ENCODE data around the gene RTP5.

Gene RTP5

DNA sequence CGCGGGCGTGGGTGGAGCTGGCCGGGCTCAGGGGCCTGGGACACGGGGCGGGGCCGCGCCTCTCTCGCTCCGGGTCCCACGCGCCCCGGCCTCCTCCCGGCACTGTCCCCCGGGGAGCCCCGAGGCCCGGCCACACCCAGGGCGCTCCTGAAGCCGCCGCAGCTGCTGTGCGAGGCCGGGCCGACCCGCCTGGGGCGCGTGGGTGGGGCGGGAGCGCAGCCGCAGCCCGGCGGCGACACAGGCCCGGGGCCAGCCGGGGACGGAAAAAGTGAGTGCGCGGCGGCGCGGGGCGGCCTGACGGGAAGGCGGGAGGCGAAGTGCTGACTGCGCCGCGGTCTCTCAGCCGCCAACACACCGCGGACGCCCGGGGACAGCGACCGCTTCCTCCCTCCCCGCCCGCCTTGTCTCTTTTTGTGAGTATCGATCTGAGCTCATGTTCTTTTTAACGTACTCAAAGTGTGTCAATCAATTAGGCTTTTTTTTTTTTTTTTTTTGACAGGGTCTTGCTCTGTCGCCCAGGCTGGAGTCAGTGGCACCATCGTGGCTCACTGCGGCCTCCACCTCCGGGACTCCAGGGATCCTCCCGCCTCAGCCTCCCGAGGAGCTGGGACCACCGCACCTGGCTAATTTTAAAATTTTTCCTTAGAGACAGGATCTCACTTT lies 25.3 kb upstream of the RTP5 start:
- DNase-seq, result peak; percentile 85

DNA sequence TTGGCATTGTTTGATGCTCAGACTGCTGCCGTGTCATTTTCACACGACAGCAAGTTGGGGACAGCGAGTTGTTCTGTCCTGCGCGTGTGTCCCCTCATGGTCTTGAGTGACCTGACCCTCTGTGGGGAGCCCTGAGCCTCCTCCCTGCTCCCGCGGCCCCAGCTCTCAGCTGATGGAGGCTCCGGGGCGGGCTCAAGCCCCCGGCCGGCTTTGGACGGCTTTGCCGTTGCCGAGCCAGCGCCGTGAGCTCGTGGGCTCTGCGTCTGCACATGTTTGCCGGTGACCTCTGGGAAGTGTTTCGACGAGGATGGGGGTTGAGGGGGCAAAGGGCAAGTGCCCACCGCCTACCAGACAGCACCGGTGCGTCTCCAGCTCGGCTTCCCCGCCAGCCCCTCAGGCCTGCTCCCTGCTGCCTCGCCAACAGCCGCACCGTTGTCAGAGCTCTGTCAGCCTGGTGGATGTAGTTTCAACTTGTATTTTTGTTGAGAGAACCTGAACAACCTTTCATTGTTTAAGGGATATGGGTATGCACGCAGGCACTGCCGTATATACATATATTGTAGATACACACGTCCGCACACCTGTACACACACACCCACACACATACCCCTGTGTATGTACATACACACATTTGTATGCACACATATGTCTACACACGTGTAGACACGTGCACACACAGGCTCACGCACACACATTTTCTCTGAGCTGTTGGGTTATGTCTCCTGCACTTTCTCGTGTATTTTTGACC lies 24.5 kb upstream of the RTP5 start:
- DNase-seq, result no peak

DNA sequence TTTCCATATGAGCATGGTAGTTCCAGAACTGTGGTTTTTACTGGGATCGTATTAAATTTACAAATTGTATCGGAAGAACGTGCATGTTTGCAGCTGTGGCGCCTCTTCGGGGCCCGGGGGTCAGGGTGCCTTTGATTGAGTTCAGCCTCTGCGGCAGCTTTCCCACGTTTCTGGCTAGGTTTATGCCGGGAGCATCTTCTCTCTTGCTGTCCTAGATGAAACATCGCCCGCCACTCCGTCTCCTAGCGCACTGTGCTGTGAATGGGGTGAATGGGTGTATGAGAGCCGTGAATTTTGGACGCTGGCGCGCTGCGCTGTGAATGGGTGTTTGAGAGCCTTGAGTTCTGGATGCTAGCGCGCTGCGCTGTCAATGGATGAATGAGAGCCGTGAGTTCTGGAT lies 23.1 kb upstream of the RTP5 start:
- no peak for DNase-seq

DNA sequence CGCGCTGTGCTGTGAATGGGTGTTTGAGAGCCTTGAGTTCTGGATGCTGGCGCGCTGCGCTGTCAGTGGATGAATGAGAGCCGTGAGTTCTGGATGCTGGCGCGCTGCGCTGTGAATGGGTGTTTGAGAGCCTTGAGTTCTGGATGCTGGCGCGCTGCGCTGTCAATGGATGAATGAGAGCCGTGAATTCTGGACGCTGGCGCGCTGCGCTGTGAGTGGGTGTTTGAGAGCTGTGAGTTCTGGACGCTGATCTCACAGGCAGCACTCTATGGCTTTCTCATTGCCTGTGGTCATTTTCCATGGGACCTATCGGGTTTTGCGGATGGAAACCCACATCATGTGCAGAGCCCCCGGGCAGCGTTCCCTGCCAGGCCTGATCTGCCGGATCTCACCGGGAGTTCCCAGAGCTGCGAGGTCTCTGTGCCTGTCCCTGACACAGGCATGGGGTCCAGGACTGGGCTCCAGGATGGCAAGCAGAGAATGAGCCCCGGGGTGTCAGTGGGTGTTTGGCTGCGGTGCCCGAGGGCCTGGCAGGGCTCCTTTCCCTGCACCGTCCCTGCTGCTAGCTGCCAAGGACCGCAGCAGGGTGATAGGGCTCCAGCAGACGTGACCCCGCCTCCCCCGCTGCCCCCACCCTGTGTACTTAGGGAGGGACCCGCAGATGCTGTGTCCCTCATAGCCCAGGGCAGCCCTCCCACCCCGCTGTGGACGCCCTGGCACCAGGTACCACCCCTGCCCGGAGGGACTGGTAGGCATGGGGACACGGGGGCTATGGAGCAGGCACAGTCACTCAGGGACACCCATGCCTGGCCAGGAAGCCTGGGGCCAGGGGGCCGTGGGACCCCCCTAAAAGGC lies 20.5 kb upstream of the RTP5 start:
- DNase-seq, result no peak

DNA sequence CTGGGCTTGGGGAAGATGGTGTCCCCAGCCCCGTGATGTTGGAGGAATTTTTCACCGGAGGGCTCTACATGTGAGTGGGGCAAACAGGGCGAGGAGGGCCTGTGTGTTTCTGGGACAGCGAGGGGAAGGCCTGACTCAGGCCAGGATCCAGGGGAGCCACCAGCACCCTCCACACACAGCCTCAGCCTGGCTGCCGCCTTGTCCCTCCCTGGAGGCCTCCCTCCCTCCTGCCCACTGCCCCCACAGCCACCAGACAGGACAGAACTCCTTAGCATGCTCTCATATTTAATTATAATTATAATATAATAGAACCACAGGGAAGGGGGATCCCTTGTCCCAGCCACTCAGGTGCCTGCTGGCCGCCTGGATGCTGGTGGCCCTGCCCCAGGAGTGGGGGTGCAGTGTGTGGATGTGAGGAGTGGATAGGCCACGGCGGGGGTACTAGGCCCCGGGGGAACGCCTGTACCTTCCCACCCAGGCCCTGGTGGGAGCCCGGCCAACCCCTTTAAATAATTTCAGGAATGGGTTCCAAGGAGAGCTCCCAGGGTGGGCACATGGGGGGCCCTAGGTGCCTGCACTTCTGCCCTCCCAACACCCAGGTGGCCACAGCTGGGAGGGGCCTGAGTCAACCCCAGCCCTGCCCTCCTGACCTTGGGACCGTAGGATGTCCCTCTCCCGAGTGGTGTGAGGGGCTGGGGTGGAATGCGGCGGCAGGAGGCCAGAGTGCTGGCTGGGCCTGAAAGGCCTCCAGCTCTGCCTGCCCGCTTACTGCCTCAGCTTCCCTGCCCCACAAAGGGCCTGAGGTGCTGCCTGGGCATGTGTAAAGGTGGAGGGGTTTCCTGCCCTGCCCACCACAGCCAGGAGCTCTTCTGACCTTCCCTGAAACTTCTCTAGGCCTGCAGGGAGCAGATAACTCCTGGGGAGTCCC lies 19.6 kb upstream of the RTP5 start:
- no peak for DNase-seq

DNA sequence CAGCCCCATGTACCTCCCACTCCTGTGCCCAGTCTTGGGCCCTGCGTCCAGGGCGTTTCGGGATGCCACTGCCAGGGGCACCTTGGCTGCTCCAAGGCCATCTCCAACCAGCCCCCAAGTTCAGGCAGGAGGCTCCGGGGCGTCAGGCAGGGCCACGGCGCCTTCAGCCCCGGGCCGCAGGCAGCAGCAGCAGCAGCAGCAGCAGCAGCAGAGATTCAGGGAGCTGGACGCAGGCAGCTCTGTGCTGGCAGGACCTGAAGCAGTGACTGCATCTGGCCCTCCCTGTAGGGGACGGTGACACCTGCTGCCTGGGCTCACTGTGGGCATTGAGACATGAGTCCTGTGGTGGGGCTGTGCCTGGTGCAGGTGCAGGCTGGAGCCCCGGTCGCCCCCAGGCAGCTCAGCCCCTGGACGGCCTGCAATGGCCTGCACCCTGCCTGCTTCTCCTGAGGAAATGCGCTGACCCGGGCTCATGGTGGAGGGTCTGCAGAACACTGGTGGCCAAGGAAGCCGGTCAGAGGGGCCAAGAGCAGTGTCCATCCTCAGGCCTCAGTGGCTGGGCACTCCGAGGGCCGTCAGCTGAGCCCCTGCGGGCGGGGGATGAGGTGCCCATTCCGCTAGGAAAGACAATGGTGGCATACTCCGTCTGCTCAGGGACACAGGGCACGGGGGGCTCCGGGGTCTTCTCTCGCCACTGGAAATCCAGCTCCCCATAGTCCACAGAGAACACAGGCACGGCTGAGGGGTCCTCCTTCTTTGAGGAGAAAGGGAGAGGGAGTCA lies 18.8 kb upstream of the RTP5 start:
- no peak for DNase-seq

DNA sequence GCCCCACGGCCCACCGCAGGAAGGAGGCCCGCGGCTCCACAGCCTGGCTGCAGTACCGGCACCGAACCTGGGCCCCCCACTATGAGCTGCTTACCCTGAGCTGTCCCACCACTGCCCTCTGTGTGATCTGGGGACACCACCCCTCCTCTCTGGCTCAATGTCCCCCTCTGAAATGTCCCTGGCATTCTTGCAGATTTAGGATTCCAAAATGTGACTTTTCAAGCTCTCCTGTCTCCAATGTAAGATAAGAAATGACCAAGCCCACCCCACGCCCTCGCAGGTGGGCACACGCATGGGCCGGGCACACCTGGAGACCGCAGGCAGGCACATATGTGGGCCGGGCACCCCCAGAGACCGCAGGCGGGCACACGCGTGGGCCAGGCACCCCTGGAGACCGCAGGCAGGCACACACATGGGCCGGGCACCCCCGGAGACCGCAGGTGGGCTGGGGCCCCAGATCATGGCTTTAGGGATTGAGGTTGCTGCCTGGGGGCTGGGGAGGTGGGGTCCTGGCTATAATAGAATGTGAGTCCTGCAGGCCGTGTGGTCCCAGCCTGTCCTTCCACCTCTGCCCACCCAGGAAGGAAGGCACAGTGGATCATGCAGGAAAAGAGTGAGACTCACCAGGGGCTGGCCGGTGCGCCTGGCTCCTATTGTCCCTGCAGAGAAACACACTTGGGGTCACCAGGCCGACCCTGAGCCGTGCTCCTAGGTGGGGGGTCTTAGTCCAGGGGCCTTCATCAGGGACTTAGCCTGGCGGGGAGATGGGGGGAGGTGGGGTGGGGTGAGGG lies 18.0 kb upstream of the RTP5 start:
- no peak for DNase-seq

DNA sequence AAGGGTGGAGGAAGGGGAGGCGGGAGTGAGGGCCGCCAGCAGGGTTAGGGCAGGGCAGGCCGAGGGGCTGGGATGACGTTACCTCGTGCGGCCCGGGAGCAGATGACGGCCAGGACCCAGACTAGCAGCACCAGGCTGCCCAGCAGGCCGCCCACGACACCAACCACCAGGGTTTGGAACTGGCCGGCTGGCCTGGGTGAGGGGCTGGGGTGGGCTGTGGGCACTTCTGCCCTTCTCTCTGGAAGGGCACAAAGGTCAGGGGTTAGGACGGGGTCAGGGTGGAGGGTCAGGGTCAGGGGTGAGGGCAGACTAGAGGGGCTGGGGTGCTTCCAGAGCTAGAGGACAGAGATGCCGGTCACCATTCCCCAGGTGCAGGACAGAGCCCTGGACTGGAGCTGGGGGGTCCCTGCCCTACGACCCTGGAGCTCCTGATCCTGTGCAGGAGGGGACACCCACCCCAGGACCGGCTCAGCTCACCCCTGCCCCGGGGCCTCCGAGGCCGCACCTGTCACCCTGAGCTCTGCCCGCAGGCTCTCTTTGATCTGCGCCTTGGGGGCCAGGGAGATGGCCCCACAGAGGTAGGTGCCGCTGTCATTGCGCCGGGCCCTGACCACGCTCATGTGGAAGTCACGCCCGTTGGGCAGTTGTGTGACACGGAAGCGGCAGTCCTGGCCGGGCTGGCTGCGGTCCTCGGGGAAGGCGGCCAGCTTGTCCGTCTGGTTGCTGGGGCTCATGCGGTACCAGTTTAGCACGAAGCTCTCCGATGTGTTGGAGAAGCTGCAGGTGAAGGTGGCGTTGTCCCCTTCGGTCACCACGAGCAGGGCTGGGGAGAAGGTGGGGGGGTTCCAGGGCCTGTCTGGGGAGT lies 17.2 kb upstream of the RTP5 start:
- no peak for DNase-seq

DNA sequence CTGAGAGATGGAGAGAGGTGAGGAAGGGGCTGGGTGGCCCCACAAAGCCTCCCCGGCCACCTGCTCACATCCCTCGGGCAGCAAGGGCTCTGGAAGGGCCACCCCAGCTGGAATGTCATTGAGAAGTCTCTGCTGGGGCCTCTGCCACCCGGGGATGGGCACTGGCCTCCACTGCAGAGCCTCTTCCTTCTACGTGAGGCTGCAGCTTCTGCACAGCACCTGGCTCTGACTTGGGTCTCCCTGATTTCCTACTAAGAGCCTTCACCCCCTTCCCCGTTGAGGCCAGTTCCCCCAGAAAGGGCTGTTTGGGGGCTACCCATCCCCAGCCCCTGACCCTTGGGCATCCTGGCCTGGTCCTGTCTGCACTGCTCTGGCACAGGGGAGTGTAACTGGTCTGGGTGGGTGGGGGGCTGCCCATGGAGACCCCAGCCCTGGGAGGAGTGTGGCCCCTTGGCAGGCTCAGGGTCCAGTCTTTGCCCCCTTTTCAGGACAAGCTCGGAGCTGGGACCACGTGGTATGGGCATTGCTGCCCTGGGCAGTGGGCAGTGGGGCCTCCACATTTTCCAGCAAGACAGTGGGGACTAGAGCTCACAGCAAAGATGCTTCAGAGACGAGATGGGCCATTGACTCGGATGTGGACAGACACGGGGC lies 16.4 kb upstream of the RTP5 start:
- no peak for DNase-seq

DNA sequence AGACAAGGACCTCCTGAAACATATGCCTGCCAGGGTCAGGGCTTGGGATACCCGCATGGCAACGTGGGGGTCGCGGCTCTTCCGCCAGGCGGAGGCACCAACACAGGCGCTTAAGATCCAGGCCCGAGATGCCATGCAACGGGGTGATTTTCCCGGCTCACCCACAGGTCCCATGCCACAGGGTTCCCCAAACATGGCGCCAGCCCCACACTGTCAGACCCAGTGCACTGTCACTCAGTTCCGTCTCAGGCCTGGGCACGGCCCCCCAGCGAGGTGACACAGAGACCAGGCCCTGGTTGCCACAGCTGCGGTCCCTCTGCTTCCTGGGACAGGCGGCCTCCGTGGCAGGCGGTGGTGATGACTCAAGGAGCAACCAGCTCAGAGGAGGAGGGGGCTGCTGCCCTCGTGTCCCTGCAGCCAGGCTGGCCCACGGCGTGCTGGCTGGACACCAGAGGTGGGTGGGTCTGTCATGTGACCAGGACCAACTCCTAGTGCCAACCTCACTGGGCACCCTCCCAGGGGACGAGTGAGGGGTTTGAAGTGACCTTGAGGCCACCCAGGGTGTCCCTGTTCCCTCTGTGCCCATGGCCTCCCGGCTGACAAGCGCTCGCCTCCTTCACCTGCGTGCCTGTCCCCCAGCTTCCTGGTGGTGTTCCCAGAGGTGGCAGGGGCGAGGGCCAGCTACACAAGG lies 15.7 kb upstream of the RTP5 start:
- DNase-seq, result no peak

DNA sequence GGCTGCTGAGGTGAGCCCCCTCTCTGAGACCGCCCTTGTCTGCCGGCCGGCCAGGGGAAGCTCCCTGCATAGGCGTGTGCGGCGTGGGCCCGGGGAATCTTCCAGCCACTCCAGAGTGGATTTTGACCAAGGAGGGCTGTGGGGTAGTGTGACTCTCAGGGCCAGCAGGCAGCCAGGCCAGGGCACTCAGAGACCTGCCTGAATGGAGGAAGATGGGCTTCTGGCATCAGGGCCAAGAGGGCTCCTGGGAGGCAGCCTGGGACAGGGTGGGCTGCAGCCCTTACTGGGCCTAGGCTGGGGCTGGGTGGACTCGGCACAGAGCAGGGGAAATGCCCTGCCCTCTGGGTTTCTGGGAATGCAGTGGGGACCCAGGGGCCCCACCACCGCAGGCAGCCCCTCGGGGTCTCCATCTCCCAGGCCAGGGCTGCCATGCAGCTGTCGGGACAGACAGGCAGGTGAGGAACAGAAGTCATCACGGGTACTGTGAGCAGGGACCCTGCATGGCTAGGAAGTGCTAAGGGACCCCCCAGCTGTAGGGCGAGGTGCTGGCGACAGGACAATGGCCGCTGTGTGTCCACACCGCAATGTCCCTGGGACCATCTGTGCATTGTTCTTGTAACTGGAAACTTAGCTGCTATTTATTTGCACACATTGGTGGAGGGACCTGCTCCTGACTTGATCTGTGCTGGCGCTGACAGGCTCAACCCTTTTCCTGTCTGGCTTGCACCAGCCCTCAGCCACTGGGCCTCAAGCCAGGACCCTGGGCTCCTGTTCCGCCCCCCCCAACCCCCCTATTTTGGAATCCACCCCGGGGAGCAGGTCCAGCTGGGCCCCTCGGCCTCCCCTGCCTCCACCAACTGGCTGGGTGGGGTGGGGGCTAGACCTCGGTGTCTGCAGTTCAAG lies 14.9 kb upstream of the RTP5 start:
- no peak for DNase-seq

DNA sequence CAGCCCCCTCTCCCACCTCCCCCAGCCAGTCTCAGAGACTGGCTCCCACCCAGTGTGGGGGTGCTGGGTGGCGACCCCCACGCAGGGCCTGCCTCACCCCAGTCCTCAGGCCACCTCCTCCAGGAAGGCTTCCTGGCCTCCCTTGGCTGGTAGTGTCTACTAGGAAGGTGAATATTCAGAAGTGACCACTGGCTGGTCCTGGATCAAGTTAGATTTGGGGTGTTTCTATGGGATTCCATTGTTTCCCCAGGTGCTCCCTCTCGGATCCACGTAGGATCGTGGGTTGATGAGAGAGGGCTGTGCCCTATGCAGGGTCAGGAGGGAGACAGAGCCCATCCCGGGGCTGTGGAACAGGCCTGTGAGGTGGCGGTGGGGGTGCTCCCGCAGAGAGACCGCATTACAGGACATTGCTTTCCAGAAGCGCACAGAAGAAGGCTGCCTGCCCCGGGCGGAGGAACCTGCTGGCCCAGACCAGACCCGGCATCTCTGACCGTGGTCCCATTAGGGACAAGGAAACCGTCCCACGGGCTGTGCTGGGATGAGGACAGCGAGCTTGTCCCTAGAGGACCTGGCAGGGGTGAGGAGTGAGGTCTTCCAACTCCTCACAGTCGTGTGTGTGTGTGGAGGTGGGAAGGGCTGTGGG lies 14.2 kb upstream of the RTP5 start:
- no peak for DNase-seq

DNA sequence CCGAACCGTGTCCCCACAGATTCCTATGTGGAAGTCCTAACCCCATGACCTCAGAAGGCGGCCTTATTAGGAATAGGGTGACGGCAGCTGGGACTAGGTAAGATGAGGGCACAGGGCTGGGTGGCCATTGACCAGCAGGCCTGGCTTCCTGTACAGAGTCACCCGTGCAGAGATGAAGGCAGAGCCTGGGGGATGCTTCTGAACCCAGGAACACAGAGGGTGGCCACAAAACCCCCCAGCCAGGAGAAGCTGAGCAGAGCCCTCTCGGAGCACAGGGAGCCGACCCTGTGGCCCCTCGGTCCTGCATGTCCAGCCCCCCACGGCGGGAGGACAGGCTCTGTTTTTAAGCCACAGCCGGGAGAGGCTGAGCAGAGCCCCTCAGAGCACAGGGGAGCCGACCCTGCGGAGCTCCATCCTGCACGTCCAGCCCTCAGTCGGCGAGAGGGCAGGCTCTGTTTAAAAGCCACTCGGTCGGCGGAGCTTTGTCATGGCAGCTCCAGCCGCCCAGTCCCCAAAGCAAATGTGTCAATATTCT lies 13.6 kb upstream of the RTP5 start:
- no peak for DNase-seq

DNA sequence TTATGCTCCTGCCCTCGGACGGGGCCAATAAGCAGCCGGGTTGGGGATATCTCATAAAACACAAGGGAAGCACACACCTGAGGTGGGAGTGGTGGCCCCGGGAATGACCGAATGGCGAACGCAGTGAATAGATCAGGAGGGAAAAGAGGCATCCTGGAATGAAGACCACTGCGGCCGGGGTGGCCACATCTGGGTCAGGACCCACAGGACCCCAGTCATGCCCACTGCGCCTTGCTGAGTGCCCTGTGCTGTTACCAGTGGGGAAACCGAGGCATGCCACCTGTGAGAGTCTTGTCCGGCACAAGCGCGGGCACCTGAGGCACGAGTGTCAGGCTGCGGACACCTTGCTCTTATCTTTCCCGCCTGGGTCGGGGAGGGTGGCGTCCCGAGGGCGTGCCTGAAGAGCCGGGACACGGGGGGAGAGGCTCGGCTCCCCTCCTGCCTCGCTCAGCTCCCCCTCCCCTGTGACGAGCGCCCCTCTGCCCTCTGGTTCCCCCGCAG lies 12.4 kb upstream of the RTP5 start:
- no peak for DNase-seq

DNA sequence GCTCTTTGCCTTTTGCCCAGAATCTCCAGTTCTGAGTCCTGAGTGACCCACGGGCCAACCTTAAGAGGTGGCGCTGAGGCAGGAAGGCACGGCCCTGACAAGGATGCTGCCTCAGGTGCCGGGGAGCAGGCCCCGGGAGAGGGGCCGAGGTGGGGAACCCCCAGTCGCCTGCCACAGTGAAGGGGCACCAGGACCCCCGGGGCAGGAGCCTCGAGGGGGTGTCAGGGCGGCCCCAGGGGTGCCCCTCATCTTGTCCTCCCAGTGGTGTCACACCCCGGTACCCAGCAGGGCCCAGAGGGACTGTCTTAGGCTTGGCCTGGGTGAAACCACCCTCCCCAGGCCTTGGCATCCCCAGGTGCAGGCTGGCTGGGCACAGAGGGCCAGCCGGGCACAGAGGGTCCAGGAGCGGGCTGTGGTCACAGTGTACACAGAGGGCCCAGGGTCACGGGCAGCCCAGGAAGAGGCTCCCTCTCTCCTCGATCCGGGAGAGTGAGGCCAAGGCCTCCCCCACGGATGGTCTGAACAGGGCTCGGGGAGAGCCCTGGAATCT lies 11.9 kb upstream of the RTP5 start:
- no peak for DNase-seq
